GM19099 (cell line): ENCODE data around the gene TPRX1.

Experiments used
- POLR2A ChIP-seq: IDR thresholded peaks from 3 replicates; pipeline ENCODE4 v1.6.1; 2011; ENCODE audit warnings: low read depth; ENCODE audit not compliant: insufficient read length; ENCODE audit errors: extremely low read depth

The TPRX1 gene

DNA sequence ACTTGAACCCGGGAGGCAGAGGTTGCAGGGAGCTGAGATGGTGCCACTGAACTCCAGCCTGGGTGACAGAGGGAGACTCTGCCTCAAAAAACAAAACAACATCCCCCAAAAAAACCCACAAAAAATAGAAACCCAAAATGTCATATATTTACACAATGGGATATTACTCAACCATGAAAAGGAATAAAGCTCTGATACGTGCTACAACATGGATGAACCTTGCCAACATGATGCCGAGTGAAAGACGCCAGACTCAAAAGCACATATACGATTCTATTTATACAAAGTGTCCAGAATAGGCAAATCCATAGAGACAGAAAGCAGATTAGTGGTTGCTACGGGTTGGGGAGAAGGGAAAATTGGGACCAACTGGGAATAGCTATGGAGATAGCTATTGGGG lies 2.1 kb upstream of the TPRX1 start:
- TF ChIP-seq POLR2A: no peak

DNA sequence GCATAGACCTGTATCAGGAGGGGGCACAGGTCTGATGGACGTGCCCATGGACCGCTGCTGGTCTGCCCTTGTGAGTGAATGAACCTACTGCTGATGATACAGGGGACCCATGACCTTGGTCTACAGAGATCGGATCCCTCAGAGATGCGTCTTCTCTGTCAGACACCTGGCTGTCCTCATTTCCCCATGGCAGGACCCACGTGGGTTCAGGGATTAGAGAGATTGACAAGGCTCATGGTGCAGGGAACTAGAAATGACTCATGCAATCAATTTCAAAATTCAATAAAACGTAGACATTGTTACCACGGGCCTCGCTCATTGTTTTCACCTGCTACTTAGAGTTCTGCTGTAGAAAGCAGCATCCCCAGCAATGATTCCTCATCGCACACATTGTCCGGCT lies 962 bp upstream of the TPRX1 start:
- no peak for TF ChIP-seq POLR2A

DNA sequence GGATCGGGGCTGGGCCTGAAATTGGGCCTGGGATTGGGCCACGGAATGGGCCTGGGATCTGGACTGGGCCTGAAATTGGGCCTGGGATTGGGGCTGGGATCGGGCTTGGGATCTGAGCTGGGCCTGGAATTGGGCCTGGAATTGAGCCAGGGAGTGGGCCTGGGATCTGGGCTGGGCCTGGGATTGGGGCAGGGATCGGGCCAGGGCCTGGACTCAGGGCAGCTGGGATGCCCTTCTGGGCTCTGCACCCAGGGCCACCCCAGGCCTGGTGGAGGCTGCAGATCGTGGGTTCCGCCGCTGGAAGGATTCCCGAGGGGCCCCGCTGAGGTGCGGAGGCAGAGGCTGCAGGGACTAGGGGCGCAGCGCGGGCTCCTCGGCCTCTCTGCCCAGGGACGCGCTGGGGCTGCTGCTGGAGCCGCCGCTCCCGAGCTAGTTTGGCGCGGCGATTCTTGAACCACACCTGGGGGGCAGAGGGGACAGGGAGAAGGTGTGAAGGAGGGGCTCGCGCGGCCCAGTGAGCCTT lies 1.8 kb downstream of the TPRX1 start:
- no peak for TF ChIP-seq POLR2A

DNA sequence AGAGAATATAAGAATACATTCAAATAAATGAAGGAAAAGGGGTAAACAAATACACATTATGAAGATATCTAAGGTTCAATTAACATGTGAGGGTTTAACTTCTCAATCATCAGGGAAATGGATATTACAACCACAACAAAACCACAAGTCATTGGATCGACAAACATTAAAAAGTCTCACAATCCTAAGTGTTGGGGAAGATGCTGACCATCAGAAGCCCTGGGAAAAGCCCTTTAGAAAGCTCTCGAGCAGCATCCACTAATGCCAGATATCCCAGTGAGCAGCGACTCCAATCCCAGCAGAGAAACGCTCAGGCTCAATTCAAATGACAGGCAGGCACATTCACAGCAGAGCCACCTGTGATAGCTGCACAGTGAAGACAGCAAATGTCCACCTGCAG lies 3.1 kb downstream of the TPRX1 start:
- no peak for TF ChIP-seq POLR2A

DNA sequence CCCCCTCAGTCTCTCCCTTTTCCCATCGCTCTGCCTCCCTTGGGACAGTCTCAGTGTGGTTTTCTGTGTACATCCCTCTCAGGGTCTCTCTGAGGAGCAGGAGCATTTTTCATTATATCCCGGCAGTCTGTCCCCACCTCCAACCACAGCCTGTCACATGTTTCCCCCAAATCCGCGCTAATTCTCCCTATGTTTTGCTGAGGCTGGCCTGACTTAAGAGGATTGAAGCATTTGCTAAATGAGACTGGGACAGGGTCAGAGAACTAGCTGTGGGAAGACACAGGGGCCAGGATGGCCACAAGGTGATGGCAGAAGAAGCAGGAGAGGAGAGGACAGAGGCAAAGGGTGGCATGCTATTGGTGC lies 5.5 kb downstream of the TPRX1 start:
- no peak for TF ChIP-seq POLR2A

DNA sequence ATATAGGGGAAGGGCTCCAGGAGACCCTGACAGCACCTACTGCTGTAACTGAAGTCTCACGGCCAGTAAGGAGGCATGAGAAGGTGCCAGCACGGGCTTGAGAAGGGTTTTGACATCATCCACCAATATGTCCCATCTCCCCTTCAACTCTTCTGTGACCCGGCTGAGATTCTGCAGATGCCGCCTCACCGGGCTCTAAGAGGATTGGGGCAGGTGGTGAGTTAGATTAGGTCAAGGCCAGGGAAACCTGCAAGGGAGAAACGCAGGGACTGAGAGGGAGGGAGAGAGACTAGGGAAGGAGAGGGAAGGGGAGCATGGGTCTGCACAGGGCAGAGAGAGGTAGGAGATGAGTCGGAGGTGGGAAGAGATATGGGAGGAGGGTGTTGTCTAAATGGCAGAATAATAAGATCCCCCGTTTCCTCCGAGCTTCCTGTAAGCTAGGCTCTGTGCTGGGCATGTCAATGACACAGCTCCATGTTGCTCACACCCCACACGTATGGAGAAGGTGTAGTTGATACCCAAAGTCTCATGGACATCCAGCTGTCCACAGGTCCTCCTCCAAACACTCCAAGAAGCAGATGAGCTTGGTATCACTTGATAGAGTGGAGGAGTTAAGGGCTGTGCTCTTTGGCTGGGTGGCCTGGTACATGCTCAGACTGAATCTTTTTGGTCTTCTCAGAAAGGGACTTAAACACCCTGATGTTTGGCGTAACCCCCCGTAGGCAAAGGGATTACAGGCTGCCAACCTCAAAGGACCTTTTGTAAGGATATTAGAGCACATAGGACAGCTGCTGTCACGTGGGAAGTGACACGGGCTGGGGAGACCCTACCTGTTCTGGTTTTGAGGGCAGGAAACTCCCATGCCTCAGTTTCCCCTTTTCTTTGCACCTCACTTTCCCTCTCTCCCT lies 6.1 kb downstream of the TPRX1 start:
- TF ChIP-seq POLR2A: no peak

DNA sequence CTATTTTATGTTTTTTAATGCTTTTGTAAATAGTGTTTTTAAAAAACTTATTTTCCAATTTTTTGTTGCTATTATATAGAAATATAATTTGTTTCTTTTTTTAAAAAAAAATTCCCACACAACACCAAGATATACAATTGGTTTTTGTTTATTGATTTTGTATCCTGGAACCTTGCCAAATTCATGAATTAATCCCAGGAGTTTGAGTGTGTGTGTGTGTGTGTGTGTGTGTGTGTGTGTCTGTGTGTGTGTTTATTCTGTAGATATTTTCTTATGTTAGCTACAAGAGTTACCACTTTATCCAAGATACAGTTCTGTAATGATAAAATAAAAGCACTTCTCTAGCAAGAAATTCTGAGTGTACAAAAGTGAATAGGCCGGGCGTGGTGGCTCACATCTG lies 7.6 kb downstream of the TPRX1 start:
- TF ChIP-seq POLR2A: no peak

DNA sequence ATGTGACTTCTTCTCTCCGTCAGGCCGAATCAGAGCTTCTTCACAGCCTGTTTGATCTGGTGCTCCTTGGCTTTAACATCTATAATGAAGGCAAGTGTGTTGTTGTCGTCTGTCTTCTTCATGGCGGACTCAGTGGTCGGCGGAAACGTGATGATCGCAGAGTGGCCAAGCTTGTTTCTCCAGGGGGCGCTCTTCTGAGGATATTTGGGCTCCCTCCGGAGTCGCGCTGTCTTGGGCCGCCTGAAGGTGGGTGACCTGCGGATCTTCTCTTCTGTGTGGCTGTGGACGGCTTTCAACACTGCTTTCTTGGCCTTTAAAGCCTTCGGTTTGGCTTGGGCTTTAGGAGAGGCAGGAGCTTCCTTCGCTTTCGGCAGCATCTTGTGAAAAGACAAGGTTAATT lies 9.8 kb downstream of the TPRX1 start:
- TF ChIP-seq POLR2A: no peak

DNA sequence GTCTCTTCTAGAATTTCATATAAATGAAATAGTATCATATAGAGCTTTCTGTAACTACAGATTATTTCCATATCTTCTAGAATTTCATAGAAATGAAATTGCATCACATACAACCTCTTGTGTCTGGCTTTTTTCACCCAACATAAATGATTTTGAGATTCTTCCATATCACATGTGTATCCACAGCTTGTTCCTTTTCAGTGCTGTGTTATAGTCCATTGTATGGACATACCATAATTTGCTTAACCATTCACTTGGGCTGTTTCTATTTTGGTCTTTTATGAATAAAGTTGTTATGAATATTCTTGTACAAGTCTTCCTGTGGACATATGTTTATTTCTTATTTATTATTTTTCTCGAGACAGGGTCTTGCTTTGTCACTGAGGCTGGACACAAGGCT lies 11.7 kb downstream of the TPRX1 start:
- TF ChIP-seq POLR2A: no peak

DNA sequence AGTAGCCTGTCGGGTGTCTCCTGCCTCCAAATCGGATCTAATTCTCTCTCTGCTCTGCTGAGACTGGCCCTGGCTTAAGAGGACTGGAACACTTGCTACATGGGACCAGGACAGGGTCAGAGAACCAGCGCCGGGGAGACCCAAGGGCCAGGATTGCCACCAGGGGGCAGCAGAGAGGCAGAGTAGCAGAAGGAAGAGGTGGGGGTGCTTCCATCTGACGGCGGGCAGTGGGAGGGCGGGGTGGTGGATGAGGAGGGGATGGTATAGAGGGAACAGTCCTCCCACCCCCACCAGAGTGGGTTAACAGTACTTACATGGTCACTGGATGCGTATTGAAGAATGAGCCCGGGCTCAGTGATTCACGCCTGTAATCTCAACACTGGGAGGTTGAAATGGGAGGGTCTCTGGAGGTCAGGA lies 13.9 kb downstream of the TPRX1 start:
- no peak for TF ChIP-seq POLR2A

DNA sequence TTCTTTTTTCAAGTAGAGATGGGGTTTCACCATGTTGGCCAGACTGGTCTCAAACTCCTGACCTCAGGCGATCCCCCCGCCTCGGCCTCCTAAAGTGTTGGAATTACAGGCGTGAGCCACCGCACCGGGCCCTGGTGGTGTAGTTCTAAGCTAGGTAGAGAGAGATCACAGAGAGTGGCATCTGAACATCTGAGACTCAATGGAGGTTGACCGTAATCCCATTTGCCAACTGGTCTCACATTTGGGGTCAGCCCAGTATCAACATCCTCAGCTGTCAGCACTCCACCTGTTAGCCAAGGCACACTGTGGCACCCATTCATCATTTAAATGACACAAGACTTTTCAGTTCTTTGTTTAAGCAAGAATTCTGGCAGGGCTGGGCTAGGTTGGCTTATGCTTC lies 17.8 kb downstream of the TPRX1 start:
- no peak for TF ChIP-seq POLR2A

DNA sequence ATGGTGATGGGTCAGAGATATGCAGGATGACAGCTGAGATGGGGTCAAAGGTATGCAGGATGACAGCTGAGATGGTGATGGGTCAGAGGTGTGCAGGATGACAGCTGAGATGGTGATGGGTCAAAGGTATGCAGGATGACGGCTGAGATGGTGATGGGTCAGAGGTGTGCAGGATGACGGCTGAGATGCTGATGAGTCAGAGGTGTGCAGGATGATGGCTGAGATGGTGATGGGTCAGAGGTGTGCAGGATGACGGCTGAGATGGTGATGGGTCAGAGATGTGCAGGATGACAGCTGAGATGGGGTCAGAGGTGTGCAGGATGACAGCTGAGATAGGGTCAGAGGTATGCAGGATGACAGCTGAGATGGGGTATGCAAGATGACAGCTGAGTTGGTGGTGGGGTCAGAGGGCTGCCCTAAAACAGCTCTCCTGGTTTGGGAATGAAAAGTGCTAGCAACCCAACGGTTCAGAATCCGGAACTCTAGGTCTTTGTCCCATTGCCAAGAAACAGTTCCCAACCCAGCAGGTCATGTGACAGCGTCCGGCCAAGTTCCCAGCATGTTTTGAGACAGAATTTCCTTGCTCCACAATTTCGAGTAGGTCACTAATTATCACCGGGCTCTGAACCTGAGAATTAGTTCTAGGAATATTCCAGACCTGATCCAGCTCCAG lies 22.6 kb downstream of the TPRX1 start:
- TF ChIP-seq POLR2A: no peak

DNA sequence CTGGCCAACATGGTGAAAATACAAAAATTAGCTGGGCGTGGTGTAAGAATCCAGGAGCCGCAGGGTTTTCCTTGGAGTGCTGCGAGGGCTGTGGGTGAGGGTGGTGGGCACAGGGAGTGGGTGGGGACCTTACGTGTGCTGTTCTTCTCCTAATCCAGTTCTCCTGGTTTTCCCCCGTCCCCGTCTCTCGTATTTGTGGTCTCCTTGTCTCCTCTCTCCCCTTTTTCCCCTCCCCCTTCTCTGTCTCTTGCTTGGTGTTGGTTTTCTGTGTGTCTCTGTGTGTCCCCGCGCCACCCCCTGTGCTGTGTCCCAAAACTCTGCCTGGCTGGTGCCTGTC lies 24.2 kb downstream of the TPRX1 start:
- no peak for TF ChIP-seq POLR2A

DNA sequence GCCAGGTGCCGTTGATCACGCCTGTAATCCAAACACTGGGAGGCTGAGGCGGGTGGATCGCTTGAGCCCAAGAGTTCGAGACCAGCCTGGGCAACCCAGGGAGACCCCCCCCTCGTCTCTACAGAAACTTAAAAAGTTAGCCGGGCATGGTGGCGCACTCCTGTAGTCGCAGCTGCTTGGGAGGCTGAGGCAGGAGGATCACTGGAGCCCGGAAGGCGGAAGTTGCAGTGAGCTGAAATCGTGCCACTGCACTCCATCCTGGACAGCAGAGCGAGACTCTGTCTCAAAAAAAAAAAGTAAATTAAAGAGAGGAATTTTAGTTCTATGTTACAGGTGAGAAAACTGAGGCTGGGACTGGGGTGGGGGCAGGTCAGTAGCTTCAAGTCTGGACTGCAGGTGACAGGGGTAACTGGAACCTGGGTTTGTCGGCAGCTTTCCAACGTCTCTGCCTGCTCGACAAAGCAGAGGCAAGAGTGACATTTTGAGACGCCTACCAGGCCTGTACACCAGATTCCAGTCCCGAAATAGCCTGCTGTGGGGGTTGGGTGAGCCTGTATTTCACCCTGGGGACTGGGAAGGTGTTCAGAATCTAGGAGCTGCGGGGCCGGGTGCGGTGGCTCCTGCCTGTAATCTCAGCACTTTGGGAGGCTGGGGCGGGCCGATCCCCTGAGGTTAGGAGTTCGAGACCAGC lies 24.7 kb downstream of the TPRX1 start:
- TF ChIP-seq POLR2A: no peak

DNA sequence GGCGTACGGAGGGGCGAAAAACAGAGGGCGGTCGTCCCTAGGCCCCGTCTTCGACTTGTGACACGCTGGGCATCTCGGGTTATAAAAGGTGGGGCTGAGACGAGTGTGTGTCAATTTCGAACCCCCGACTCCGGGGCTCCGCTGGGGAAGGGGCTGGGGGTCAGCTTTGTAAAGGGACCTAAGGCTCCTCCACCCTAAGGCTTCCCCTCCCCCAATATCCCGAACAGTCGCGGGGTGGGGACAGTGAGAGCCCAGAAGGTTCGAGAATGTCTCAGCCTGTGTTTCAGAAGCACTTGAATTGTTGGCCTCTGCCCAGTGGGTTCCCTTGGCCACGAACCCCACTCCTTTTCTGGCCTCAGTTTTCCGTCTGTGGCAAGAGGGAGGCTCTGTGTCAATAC lies 25.4 kb downstream of the TPRX1 start:
- TF ChIP-seq POLR2A: no peak
